Measurements from ENCODE around the gene AGO1. TPM values are rescaled to one million over a fixed set of nuclear protein-coding genes. Genes with fewer than 3 reads are reported as not detected.
A peak's percentile ranks its signal among the peaks of the same experiment; 100 is the strongest.

AGO1 gene
- total RNA-seq: 29.8 TPM

DNA sequence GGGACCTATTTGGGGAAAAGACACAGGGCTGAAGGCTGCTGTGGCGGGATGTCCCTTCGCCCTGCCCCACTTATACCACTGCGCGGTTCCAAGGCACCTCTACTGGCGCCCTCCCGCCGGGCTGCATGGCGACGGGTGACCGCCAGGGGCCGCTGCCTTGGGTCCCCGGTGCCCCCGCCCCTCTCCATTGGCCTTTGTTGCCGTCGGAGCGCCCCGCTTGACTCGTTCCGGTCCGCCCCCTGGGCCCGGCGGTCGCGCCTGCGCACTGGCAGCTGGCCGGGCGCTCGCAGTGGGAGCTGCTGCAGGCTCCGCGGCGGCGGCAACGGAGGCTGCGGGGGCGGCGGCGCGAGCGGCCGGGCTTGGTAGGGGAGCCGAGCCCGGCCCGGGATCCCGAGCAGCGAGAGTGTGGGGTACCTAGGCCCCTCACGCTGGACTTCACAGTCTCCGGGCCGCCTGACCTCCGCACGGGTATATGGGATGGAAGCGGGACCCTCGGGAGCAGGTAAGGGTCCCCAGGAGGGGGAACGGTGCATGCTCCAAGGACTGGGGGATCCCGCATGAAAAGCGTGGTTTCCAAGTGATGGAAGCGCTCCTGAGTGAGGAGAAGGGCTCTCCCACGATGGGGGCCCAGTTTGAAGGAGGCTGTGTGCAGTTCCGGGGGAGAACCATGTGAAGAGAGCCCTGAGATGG, at the start of gene AGO1:
Gene AGO1 (plus strand): TSS at position 265 of the 690 bp plus-strand sequence. CDS start 213 bp downstream, at position 478.
- peak; percentile 93 for DNase-seq (ENCODE audit: low spot score)

DNA sequence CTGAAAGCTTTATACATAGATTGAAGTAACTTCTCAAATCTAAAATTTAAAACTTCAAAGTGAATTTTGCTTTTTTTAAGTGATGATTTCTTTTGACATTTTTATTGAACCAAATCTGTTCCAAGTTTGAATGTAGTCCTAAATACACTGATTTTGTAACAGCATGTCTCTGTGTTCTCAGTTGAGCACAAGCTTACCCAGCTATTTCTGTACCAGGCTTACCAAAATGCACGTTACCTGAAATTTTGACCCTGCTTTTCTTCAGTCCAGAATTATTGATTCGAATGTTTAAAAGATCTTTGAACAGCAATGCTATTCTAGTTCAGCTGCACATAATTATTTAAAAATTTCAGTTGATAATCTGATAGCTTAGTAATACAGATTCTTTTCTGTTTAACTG, 49.6 kb upstream of the AGO1 start:
- DNase-seq (ENCODE audit: low spot score): no peak

DNA sequence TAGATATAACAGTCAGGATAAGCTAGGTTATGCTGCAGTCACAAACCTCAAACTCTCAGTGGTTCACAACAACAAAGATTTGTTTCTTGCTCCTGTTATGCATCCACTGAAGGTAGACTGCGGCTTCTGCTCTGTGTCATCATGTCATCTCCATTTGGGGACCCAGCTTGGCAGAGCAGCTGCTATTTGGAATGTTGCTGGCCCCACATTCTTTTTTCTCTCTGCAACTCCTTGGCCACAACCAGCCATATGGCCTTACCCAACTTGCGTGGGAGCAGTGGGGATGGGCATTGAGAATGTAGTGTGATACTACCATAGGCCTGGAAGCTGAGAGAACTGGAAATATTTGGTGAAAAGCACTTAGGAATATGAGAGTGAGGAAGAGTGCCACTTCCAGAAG, 48.8 kb upstream of the AGO1 start:
- no peak for DNase-seq (ENCODE audit: low spot score)

DNA sequence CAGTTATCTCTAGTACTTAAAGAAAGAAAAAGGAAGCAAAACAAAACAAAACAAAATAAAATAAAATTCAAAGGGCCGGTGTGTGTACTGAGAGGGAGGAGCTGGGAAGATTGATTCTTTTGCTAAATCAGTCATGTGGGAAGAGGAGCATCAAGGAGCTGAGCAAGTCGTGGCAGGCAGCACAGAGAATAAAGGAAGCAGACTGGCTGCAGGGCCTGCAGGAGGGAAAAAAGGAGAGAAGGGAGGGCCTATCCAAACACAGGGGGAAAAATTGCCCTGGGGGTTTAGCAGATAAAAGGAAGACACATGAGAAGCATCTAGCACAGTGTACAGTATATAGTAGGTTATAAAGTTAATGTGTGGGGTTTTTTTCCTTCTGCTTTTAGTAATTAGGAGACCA, 47.6 kb upstream of the AGO1 start:
- no peak for DNase-seq (ENCODE audit: low spot score)

DNA sequence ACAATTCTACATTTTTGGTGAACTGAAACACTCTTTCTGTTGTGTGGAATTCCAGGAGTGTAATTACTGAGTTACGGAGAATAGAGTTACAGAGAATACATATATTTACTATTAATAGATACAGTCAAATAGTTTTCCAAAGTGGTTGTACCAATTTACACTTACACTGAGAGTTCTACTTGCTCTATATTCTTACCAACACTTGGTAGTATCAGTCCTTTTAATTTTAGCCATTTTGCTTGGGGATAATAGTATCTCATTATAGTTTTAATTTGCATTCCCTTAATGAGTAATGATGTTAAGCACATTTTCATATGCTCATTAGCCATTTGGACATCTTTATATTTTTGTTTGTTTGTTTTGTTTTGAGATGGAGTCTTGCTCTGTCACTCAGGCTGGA, 46.3 kb upstream of the AGO1 start:
- no peak for DNase-seq (ENCODE audit: low spot score)

DNA sequence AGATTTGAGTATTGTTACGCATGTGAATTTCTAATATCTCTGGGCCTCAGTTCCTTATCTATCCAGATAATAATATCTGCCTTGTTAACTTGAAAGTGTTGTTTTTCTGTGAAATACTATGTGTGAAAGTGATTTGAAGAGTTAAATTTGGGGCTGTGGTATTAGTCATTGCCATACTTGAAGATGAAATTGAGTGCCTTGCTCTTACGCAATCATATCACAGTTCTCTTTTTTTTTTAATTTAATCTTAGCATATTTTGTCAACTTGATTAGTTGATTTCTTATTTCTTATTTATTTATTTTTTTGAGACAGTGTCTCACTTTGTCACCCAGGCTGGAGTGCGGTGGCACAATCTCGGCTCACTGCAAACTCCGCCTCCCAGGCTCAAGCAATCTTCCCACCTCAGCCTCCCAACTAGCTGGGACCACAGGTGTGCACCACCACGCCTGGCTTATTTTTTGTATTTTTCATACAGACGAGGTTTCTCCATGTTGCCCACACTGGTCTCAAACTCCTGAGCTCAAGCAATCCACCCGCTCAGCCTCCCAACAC, 44.2 kb upstream of the AGO1 start:
- no peak for DNase-seq (ENCODE audit: low spot score)

DNA sequence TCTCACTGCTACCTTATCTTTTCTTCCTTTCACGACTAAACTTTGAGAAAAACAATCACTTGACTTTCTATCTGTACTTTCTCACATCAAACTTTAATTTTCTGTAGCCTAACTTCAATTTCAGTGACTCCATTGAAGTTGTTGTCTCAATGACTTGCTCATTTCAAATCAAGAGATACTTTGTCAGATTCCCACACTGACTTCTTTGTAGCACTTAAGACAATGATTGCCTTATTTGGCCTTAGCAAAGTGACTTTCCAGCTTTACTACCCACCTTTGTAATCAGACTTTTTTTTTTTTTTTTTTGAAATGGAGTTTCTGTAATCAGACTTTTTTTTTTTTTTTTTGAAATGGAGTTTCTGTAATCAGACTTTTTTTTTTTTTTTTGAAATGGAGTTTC, 38.2 kb upstream of the AGO1 start:
- no peak for DNase-seq (ENCODE audit: low spot score)

DNA sequence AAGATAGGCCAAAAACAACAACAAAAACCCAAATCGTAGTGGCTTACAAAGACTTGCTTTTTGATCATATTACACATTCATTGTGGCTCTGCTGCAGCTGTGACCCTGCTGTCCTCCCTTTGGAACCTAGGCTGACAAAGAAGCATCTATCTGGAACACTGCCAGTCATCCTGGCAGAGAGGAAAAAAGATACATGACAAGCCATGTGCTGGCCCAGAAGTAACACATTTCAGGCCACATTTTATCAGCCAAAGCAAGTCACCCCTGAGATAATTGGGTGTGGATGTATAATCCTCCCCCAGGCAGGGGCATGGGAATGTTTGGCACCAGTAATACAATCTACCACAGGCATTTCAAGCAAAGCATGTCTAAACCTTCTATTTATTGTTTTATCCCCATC, 37.2 kb upstream of the AGO1 start:
- no peak for DNase-seq (ENCODE audit: low spot score)

DNA sequence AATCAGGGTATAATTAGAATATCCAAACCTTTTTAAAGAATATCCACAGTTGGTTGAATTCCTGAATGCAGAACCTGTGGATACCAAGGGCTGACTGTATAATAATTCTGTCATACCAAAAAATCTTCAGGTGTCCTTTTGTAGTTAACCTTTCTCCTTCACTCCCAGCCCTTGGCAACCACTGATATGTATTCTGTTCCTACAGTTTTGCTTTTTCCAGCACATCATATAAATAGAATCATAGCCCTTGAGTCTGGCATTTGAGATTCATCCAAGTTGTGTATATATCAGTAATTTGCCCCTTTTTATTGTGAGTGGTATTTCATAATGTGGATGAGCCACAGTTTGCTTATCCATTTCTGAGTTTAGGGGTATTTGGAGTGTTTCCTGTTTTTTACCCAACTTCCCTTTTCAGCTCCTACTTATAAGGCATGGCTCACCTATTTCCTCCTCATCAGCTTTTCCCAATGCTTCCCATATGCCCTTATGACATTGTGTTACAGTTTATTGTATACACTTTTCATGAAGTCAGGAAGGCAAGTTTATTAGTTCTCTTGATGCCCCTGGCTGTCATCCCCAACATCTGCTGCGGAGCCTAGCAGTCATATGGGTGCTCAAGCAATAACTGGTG, 35.0 kb upstream of the AGO1 start:
- DNase-seq (ENCODE audit: low spot score): no peak

DNA sequence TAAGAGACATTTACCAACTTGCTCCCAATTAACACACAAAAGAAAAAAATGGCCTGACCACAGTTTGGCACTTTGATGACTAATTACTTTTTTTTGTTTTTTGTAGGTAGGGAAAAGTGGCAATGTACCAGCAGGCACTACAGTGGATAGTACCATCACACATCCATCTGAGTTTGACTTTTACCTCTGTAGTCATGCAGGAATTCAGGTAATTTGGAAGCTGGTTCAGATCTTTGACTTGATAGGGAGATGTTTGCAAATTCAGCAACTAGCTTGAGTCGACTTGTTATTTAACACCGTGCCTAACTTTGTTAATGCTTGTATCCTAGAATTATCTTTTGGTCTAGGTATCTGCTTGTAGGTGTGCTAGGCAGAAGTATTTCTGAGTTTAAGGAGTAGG, 33.0 kb upstream of the AGO1 start:
- DNase-seq (ENCODE audit: low spot score): no peak

DNA sequence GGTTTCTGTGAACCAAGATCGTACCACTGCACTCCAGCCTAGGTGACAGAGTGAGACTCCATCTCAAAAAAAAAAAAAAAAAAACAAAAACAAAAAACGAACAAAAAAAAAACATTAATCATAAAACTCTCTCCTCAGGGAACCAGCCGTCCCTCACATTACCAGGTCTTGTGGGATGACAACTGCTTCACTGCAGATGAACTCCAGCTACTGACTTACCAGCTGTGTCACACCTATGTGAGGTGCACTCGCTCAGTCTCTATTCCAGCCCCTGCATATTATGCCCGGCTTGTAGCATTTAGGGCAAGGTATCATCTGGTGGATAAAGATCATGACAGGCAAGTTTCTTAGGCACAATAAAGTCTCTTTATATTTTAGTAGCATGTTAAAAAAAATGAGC, 32.3 kb upstream of the AGO1 start:
- DNase-seq (ENCODE audit: low spot score): no peak

DNA sequence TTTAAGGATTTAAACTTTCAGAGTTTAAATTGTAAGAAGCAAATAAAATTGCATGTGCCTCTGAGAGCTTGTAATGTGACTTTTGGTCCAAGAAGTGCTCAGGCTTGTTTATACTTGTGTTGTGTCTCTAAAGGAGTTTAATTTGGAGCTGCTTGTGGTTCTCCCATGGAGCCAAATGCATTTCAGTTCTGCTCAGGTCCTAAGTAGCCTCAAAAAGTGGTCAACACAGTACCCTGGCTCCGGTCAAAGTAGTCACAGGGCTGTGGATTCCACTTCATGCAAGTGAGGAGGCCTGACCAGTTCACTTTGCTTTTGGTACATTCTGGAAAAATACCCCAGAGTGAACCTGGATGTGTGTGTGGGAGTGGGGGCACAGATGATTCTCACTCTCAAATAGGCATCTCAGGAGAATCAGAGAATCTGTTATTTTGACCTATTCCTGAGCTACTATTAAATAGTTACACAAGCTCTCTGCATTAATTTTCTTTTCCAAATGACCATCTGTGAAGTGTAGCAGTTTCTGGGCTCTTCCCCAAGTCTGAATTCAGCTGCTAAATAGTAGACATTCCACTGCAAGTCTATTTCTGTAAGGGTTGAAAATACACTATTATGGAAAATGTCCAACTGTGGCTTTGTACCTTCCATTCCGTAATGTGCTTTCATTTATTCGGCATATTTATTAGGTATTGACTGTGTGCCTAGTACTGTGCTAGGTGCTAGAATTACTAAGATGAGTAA, 31.7 kb upstream of the AGO1 start:
- DNase-seq (ENCODE audit: low spot score): peak; percentile 38

DNA sequence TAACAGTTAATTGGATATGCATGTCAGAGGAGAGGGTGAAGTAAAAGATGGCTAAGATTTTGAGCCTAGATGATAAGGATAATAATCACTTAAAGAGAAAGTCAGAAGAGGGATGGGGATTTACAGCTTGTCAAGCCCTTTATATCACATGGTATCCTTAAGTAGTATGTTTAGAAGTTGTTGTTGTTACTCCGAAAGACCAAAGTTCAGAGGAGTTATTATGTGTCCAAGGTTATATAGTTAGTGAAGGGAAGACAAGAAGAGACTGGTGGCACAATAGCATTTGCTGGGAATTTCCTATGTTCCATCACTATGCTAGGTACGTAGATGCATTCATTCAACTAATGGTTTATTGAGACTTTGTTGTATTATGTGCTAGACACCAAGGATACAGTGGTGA, 30.8 kb upstream of the AGO1 start:
- no peak for DNase-seq (ENCODE audit: low spot score)

DNA sequence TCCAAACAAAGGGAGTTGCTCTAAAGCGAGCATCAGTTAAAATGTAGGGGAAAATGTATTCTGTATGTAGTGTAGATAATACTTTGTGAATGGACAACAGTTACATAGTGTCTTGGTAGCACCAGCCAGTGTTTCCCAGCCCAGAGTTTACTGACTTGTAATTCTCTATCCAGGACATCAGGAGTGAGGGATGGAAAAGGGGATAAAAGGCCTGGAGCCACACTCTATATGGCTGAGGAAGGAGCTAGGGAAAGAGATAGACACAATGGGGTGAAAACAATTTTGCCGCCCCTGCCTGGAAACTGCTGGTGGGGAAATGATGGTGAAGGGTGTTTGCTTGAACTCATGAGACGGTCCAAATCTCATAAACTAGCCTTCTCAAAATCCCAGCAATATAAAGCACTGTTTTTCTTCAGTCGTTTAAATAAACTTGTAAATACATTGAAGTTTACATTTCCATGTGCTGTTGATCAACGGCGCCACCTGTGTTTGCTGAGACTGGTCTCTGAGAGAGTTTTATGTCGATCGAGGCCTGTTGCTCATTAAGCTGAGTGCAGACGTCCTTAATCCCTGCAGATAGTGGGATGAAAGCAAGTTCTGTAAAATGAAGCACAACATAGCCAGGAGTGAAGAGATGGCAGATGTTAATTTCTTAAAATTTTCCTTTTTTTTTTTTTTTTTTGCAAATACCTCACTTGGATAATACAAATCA, 27.9 kb upstream of the AGO1 start:
- DNase-seq (ENCODE audit: low spot score): no peak

DNA sequence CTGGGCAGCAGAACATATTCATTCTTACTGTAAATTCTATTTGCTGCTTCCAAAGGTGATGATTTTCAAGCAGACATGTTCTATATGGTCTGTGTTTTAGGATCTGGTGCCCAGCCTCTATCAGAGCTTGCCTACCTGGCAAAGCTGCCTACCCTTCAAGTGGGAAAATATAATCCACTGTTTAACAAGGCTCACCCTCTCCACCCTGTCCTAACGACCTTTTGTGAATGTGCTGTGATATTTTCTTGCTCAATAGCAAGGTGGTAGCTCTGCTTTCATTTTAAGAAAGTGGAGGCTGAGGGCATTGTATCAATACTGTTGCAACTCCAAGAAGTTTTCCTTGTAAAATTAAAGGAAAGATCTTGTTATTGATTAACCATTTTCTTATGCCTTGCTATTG, 26.0 kb upstream of the AGO1 start:
- DNase-seq (ENCODE audit: low spot score): no peak

DNA sequence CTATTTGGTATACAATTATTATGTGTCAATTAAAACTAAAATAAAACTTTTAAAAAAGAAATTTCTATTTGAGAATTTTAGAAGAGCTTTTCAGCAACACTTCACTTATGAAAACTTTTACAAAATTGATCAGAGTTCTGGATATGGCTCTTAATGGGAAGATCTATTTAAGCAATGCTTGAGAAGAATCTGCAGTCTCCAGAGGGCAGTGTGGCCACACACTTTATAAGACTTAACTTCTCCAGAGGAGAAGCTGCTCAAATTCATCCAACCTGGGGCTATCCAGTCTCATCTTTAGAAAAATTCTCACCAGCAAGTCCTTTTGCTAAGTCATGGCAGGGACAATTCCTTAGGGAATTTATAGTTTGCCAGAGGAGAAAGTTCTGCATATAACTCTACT, 25.2 kb upstream of the AGO1 start:
- peak; percentile 12 for DNase-seq (ENCODE audit: low spot score)

DNA sequence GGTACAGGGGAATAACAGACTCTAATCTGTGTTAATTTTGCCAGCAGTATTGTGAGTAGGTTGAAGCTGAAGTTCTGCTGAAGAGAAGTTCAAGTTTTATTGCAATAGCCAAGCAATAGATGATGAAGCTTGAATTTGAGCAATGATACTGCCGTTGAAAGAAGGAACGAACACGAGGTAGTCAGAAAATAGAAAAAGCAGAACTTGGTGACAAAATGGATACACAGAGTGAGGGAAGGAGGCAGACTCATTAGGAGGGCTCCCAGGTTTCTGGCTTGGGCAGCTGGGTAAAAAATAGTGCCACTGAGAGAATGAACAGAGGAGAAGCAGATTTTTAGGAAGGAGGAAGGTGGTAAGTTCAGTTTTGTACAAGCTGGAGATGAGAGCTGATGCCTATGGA, 22.3 kb upstream of the AGO1 start:
- no peak for DNase-seq (ENCODE audit: low spot score)

DNA sequence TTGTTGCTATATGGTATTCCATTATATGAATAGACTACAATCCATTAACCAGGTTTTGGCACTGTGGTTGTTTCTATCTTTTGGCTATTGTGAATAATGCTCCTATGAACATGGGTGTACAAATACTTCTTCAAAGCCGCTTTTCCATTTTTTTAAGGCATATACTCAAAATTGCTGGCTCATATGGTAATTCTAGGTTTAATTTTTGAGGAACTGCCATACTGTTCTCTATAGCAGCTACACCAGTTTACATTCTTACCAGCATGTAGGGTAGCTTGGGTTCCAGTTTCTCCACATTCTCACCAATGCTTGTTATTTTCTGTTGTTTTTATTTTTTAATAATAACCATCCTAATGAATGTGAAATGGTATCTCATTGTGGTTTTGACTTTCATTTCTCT, 19.9 kb upstream of the AGO1 start:
- no peak for DNase-seq (ENCODE audit: low spot score)

DNA sequence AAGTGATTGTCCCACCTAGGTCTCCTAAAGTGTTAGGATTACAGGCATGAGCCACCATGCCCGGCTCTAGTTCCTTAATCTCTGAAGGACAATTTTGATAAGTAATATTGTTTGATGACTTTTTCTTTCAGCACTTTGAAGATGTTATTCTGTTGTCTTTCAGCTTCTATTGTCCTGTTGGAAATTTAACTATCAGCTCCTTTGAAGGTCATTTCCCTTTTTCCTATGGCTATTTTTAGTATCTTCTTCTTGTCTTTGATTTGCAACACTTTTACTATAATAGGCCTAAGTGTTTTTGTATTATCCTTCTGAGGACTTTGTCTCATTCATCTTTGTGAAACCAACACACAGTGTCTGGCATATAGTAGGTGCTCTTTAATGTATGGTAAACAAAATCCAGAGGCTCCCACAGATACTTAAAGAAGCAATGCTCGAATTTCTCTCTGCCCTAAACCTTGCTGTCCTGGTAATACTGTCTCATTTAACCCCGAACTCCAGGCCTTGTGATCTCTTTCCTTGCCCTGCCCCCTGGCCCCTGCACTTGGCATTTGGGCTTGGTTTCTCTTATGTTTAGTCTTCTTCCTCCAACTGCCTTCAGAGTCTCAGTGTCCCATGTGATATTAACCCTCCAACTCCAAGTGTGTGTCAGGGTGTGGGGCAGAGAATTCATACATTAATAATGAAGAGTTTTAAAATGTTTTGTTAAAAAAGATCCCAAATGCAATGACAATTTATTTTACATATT, 19.0 kb upstream of the AGO1 start:
- no peak for DNase-seq (ENCODE audit: low spot score)

DNA sequence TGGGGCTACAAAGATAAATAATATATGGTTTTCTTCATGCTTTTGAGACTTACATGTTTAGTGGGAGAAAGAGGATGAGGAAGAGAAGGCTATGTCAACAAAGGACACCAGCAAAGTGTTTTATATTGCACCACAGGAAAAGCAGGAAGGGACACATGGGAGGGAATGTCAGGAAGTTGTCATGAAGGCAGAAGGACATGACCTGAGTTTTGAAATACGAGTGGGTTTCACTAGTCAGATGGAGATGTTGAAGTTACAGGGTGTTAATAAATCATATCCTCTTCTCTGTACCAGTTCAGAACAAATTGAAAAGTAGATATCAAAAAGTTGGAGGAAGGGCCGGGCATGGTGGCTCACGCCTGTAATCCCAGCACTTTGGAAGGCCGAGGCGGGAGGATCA, 18.2 kb upstream of the AGO1 start:
- no peak for DNase-seq (ENCODE audit: low spot score)

DNA sequence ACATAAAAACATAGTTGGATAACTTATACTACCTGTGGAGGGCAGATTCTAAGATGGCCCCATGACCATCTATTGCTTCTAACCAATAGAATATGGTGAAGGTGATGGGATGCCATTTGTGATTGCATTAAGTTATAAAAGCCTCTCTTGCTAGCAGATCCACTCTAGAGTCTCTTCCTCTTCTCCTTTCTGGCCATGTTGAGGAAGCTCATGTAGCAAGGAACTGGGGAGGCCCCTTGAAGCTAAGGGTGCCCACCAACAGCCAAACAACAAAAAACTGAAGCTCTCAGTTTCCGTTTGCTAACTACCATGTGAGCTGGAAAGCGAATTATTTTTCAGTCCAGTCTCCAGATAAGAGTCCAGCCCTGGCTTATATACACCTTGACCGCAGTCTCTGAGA, 16.0 kb upstream of the AGO1 start:
- no peak for DNase-seq (ENCODE audit: low spot score)

Data from mucosa of gallbladder (tissue), 1 donor.